AG09319 (cell line): ENCODE data around the gene DIAPH2.

Experiments
- DNase-seq: peaks from one replicate; pipeline ENCODE4 v3.0.0-alpha.2; 2010; ENCODE audit warnings: low read depth; ENCODE audit errors: extremely low read depth
- CTCF ChIP-seq: IDR thresholded peaks from 2 replicates; pipeline ENCODE4 v1.5.1; 2011; ENCODE audit warnings: low read depth, mild to moderate bottlenecking, inconsistent platforms, low read length, moderate library complexity

DIAPH2 gene

GRCh38 chrX:97367125-97367524 is 682.5 kb downstream of the DIAPH2 start:
- peak; percentile 15 for DNase-seq

GRCh38 chrX:97369947-97370346 is 685.3 kb downstream of the DIAPH2 start:
- no peak for DNase-seq
- TF ChIP-seq CTCF: no peak

More at GRCh38 chrX:97367125-97367524, 682.5 kb downstream of the DIAPH2 start:
- TF ChIP-seq CTCF: no peak

DNA sequence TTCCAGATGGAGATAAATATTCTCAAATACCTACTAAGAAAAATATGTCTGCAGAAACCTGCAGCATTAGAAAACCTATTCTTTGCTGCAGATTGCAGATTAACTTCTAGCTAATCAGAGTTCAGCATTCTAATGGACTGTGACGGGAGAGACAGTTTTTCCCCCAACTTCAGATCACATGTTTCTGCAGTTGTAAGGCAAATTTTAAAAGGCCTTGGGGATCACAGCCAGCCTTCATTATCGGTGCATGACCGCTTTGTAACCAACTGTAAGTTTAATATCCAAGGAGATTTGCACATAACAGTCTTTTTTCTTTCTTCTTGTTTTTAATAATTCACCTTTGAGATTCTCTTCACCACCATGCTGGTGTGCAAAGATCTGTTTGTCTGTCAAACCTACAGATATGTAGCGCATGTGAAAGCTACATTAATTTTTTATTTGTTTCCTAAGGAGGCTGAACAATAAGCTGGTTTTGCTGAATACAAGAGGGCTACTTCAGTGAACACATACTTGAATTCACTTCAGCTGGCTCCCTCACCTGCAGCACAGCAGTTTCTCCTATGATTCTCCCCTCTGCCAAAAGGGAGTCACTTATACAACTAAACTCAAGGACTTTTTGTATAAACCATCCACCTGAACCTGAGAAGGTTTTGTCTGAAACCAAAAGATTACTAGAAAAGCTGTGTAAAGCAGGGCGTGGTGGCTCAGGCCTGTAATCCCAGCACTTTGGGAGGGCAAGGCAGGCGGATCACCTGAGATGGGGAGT is 687.5 kb downstream of the DIAPH2 start:
- no peak for DNase-seq
- no peak for TF ChIP-seq CTCF

GRCh38 chrX:97374266-97374665 is 689.6 kb downstream of the DIAPH2 start:
- no peak for DNase-seq
- TF ChIP-seq CTCF: no peak

DNA sequence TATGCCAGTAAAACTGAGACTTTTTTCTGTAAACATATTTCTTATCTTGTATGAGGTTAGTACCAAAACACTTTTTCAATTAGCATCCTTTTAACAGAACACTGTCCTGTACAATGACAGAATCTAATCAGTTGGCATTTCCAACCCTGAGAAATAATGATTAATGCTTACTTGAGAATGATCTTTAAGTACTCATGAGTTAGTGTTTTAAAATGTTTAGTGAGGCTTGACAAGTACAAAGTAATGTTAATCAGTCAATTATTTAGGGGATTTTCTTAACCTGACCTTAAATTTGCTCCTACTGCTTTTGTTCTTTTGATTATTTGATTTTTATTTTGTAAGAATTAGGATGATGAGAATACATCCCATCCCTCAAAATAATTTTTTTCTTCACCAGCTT is 695.6 kb downstream of the DIAPH2 start:
- TF ChIP-seq CTCF: no peak
- DNase-seq: no peak

GRCh38 chrX:97384685-97385084 is 700.0 kb downstream of the DIAPH2 start:
- no peak for DNase-seq
- no peak for TF ChIP-seq CTCF

GRCh38 chrX:97387004-97387403 is 702.4 kb downstream of the DIAPH2 start:
- no peak for DNase-seq
- no peak for TF ChIP-seq CTCF
